ENCODE results near the gene EPHB2. TPM values are rescaled to one million over a fixed set of nuclear protein-coding genes. Genes with fewer than 3 reads are reported as not detected.

The EPHB2 gene
- total and polyA plus RNA-seq, 2 of the 4 experiments (the other 2 are of a cell fraction) = 52.3 to 58.8 TPM

GRCh38 chr1:22875241-22875640 is 164.6 kb downstream of the EPHB2 start:
- no peak overlapping the region for H3K18ac ChIP-seq (ENCODE audit: low read depth, low read length)
- CTCF ChIA-PET = no interaction called here
- H3K23ac ChIP-seq (ENCODE audit: low read depth, low read length) = no peak overlapping the region
- no peak overlapping the region for H2BK15ac ChIP-seq (ENCODE audit: low read depth, low read length)
- peaks cover 10% of the 10 kb centered on the region; the same call in 1 of the 2 replicates for H4K20me1 ChIP-seq (ENCODE audit: insufficient read depth, low read length)
- no peak for ATAC-seq (ENCODE audit: low read depth)
- H3K14ac ChIP-seq (replicated peaks; ENCODE audit: low read depth, low read length) = no peak overlapping the region
- H3K27ac ChIP-seq (ENCODE audit: insufficient read depth, low read length) = no peak overlapping the region
- no peak overlapping the region for H4K8ac ChIP-seq (ENCODE audit: low read depth in 2 of 2, low read length in 2 of 2)
- H4K5ac ChIP-seq (ENCODE audit: low read depth, low read length) = no peak overlapping the region
- in situ Hi-C loops (cut with MboI; ENCODE audit: low sequenced_read_pairs) (no loop called here), intact Hi-C loops (cut with micrococcal nuclease) (no loop called here), dilution Hi-C loops (cut with HindIII; ENCODE audit: low sequenced_read_pairs, unreplicated experiment) (no loop called here)
- no peak overlapping the region for H3K4ac ChIP-seq (ENCODE audit: low read depth, low read length)
- H2AK5ac ChIP-seq (ENCODE audit: low read depth, low read length) = no peak overlapping the region
- no peak overlapping the region for H4K91ac ChIP-seq (ENCODE audit: insufficient read depth, low read depth, low read length)
- POLR2A ChIA-PET (ENCODE audit: unreplicated experiment) = no interaction called here
- no peaks in the 10 kb centered on the region for H3K9me3 ChIP-seq (ENCODE audit: control insufficient read depth, insufficient read depth, low read length)
- H3K4me3 ChIP-seq (ENCODE audit: insufficient read depth, low read depth, low read length) = no peak overlapping the region
- no peak overlapping the region for H2BK120ac ChIP-seq (ENCODE audit: low read depth, low read length)
- TF ChIP-seq USF2 (IDR thresholded peaks at IDR 0.05; ENCODE audit: low read depth, low read length) (no peak), MAFK (IDR thresholded peaks at IDR 0.05; ENCODE audit: low read depth, low read length) (no peak), CTCF (conservative IDR thresholded peaks at IDR 0.05; ENCODE audit: low read depth, low read length) (no peak), MXI1 (IDR thresholded peaks at IDR 0.05; ENCODE audit: borderline replicate concordance, low read depth, low read length) (no peak), ELK1 (IDR thresholded peaks at IDR 0.05; ENCODE audit: borderline replicate concordance, low read depth, low read length) (no peak), BHLHE40 (IDR thresholded peaks at IDR 0.05; ENCODE audit: low read depth, low read length) (no peak), NFE2L2 (IDR thresholded peaks at IDR 0.05; ENCODE audit: low read depth, low read length) (no peak), RCOR1 (IDR thresholded peaks at IDR 0.05; ENCODE audit: insufficient replicate concordance, low read length) (no peak), RAD21 (IDR thresholded peaks at IDR 0.05; ENCODE audit: low read length) (no peak), CHD1 (IDR thresholded peaks at IDR 0.05; ENCODE audit: low read depth, low read length) (no peak), POLR2A (IDR thresholded peaks at IDR 0.05; ENCODE audit: low read depth, low read length) (no peak), MAZ (IDR thresholded peaks at IDR 0.05; ENCODE audit: borderline replicate concordance, low read depth, low read length) (no peak), SMC3 (IDR thresholded peaks at IDR 0.05; ENCODE audit: low read depth, low read length) (no peak), FOS (IDR thresholded peaks at IDR 0.05; ENCODE audit: low read depth, low read length) (no peak), RFX5 (IDR thresholded peaks at IDR 0.05; ENCODE audit: low read depth, low read length) (no peak), CEBPB (IDR thresholded peaks at IDR 0.05; ENCODE audit: low read depth, low read length) (no peak)
- no peak overlapping the region for H2BK20ac ChIP-seq (ENCODE audit: low read depth, low read length)
- peaks cover 1% of the 10 kb centered on the region; the same call in 1 of the 2 replicates for H3K9me1 ChIP-seq (ENCODE audit: insufficient read depth, low read length)
- H3K56ac ChIP-seq (ENCODE audit: extremely low read depth, insufficient read depth, low read length) = no peak overlapping the region
- H3K79me1 ChIP-seq (ENCODE audit: low read depth in 1 of 2, low read length in 2 of 2) = peaks cover 0 to 16% of the 10 kb centered on the region in 2 experiments; a peak in 1 of 4 replicates
- DNase-seq = no peak
- H2AK9ac ChIP-seq (replicated peaks; ENCODE audit: low read depth, low read length, poor library complexity) = no peak overlapping the region
- H3K36me3 ChIP-seq (ENCODE audit: control insufficient read depth, insufficient read depth, low read length) = peaks cover 7% of the 10 kb centered on the region
- H3K4me2 ChIP-seq (ENCODE audit: low read depth, low read length) = no peak overlapping the region
- H3K27me3 ChIP-seq (ENCODE audit: control insufficient read depth, insufficient read depth, low read length) = no peaks in the 10 kb centered on the region
- no peak overlapping the region for H2BK5ac ChIP-seq (ENCODE audit: low read depth, low read length, poor library complexity, severe bottlenecking)
- no peak overlapping the region for H3K9ac ChIP-seq (ENCODE audit: low read depth, low read length)
- no peak overlapping the region for H2AFZ ChIP-seq (replicated peaks; ENCODE audit: low read length, poor library complexity)
- 88% methylated on average over 4 of the region's 10 CpGs; no CpG with 5 or more reads in 1 of the 2 experiments for WGBS, 2 experiments (ENCODE audit: extremely low coverage in 2 of 2, insufficient read length in 1 of 2)
- no TSS peak for BruUV-seq (replicated peaks)
- peaks cover 12% of the 10 kb centered on the region for H3K4me1 ChIP-seq (ENCODE audit: control insufficient read depth, insufficient read depth, low read length)

Measured in IMR-90 (cell line).